ENCODE results near the gene SNX2.

Gene SNX2

DNA sequence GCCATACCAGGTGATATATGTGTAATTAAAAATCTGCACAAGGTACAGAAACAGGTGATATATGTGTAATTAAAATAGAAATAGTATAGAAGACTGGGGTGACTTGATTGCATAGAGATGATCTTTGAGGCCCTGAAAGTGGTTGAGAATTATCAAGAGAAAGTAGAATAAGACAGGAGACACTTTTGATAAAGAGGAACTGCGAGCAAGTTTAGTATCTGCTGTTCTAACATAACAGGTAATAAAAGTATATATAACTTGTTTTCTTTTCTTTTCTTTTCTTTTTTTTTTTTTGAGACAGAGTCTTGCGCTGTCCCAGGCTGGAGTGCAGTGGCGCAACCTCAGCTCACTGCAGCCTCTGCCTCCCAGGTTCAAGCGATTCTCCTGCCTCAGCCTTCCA lies 5.4 kb downstream of the SNX2 start:
- DNase-seq (ENCODE audit: low read depth) = no peak
- TF ChIP-seq, protein P1, sequence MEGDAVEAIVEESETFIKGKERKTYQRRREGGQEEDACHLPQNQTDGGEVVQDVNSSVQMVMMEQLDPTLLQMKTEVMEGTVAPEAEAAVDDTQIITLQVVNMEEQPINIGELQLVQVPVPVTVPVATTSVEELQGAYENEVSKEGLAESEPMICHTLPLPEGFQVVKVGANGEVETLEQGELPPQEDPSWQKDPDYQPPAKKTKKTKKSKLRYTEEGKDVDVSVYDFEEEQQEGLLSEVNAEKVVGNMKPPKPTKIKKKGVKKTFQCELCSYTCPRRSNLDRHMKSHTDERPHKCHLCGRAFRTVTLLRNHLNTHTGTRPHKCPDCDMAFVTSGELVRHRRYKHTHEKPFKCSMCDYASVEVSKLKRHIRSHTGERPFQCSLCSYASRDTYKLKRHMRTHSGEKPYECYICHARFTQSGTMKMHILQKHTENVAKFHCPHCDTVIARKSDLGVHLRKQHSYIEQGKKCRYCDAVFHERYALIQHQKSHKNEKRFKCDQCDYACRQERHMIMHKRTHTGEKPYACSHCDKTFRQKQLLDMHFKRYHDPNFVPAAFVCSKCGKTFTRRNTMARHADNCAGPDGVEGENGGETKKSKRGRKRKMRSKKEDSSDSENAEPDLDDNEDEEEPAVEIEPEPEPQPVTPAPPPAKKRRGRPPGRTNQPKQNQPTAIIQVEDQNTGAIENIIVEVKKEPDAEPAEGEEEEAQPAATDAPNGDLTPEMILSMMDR (IDR thresholded peaks at IDR 0.05; ENCODE audit: insufficient read depth, low read depth, low read length, missing control alignments) = no peak
- no peak overlapping the region for H3K4me3 ChIP-seq (ENCODE audit: low read length)

DNA sequence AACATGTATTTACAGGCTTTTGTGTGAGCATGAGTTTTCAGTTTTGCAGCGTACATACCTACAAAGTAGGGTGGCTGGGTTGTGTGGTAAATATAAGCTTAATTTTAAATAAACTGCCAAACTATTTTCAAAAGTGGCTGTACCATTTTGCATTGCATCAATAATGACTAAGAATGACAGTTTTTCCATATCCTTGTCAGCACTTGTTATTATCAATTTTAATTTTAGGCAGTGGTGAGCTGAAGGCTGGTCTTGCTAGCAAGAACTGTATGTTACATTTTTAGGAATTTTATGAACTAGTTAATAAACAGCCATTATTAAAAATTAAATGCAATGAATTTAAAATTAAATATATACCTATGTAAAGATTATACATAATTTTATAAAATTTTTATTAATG lies 6.6 kb downstream of the SNX2 start:
- TF ChIP-seq, protein P1 (IDR thresholded peaks at IDR 0.05; ENCODE audit: insufficient read depth, low read depth, low read length, missing control alignments) = no peak
- DNase-seq (ENCODE audit: low read depth) = no peak
- no peak overlapping the region for H3K4me3 ChIP-seq (ENCODE audit: low read length)

DNA sequence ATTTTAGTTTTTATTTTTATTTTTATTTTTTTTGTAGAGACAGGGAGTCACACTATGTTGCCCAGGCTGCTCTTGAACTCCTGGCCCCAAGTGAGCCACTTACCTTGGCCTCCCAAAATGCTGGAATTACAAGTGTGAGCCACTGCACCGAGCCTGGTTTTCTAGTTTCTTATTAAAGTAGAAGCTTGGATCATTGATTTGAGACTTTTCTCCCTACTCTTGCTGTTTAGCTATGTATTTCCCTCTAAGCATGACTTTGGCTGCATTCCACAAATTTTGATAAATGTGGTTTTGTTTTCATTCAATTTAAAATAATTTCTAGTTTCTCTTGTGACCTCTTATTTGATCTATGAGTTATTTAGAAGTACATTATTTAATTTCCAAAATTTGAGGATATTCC lies 10.4 kb downstream of the SNX2 start:
- DNase-seq (ENCODE audit: low read depth) = no peak
- H3K4me3 ChIP-seq (ENCODE audit: low read length) = no peak overlapping the region
- TF ChIP-seq, protein P1 (IDR thresholded peaks at IDR 0.05; ENCODE audit: insufficient read depth, low read depth, low read length, missing control alignments) = no peak

DNA sequence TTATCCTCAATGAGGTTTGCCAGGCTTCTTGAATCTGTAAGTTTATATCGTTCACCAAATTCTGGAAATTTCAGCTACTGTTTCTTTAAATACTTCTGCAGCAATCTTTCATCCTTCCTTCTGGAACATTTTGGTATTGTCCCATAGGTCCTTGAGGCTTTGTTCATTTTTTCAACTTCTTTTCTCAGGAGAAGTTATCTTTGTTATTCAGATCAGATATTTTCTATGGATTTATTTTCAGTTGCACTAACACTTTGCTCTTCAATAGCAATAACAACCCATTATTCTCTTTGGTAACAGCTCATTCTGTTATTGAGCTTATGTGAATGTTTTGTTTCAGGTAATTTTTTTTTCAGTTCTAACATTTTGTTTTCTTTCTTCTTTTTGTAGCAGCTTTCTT lies 13.5 kb downstream of the SNX2 start:
- H3K4me3 ChIP-seq (ENCODE audit: low read length) = no peak overlapping the region
- DNase-seq (ENCODE audit: low read depth) = no peak
- TF ChIP-seq, protein P1 (IDR thresholded peaks at IDR 0.05; ENCODE audit: insufficient read depth, low read depth, low read length, missing control alignments) = no peak

DNA sequence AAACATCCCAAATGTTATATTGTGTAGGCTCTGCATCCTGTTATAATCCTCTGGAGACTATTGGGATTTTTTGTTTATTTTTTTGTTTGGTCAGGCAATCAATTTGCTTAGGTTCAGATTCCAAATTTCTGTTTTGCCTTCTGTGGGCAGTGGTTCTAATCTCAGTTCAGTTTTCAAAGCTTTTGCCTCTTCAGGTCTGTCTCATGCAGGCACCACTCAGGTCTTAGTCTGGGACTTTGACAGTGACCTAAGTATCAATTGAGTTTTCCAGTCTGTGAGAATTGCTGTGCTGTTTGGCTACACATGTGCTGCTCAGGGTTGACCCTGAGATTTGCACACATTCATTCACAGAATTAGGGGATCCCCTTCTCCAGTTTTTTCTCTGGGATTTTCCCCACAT lies 14.1 kb downstream of the SNX2 start:
- TF ChIP-seq, protein P1 (IDR thresholded peaks at IDR 0.05; ENCODE audit: insufficient read depth, low read depth, low read length, missing control alignments) = no peak
- H3K4me3 ChIP-seq (ENCODE audit: low read length) = no peak overlapping the region
- no peak for DNase-seq (ENCODE audit: low read depth)

DNA sequence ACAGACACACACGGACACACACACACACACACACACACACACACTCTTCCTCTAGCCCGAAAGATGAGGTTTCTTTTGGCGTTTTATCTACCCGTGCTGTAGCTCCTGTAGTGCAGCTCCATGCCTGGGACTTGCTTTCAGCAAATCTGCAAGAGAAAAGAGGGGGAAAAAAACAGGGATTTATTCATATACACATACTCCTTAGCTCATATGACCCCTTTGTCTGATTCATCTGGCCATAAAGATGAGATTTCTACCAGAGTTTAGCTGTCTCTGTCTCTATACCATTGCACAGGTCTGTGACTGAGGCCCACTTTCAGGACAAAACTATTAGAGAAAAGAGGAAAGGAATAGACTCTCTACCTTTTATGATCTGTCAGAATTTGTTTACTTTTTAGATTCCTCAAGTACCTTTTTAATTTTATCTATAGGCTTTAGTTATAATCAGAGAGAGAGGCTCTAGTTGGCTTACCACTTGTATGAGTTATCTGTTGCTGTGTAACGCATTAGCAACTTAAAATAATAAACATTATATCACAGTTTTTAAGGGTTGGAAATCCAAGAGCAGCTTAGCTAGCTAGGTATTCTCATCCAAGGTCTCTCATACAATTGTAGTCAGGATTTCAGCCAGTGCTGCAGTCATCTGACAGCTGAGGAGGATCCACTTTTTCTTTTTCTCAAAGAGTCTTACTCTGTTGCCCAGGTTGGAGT lies 14.7 kb downstream of the SNX2 start:
- no peak for DNase-seq (ENCODE audit: low read depth)
- TF ChIP-seq, protein P1 (IDR thresholded peaks at IDR 0.05; ENCODE audit: insufficient read depth, low read depth, low read length, missing control alignments) = no peak
- H3K4me3 ChIP-seq (ENCODE audit: low read length) = no peak overlapping the region
